ENCODE measurements around the gene OR5T1. TPM values are rescaled to one million over a fixed set of nuclear protein-coding genes. Genes with fewer than 3 reads are reported as not detected.

Gene OR5T1
- total RNA-seq (not detected), polyA plus RNA-seq (ENCODE audit: insufficient read depth in 1 of 8, insufficient read length in 8 of 8, low replicate concordance in 1 of 8) (not detected)
- long read RNA-seq, donor 1: 0 reads
- long read RNA-seq, donor 2: 0 reads
- long read RNA-seq, donor 3: 0 reads
- long read RNA-seq, donor 4: 0 reads
- long read RNA-seq, donor 5: 0 reads
- long read RNA-seq, donor 6: 0 reads
- long read RNA-seq, donor 7: 0 reads
- long read RNA-seq, donor 8: 0 reads
- long read RNA-seq, donor 9, partial matches to known transcripts: 0 of 1 reads
- long read RNA-seq, donor 9, other reads (novel, unspliced or antisense): 0 of 1 reads
- long read RNA-seq, donor 10: 0 reads
- long read RNA-seq, donor 11: 0 reads

DNA sequence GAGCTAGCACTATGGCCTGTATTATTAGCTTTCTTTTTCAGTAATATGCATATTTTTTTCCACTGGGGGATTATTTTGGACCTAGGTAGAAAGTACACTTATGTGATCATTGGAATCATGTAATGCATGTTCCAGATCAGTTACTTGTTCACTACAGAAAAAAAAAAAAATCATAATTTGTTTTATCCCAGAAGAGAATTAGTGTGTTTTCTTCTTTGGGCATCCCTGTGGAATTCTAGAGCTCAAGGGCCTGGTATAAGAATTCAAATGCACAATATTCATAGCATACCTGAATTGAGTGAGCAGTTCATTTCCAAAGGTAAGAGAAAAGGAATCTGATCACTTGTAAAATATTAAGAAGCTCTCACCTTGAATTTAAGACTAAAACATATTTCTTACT is at the start of gene OR5T1:
OR5T1 (plus strand) TSS at position 301 of the 400 bp plus-strand sequence. CDS start 1,485 bp downstream, outside the sequence.
- H3K27me3 ChIP-seq (ENCODE audit: control insufficient read depth, insufficient read depth, low read length): no peaks in the 10 kb centered on the region
- no peak for DNase-seq
- no peak within 1 kb of the TSS for H3K4me3 ChIP-seq (ENCODE audit: low read length)
- no peak within 1 kb of the TSS for H3K27ac ChIP-seq (ENCODE audit: low read length)
- H3K9me3 ChIP-seq (replicated peaks; ENCODE audit: control insufficient read depth, low read depth, low read length): peaks cover 2% of the 10 kb centered on the region
- H3K4me1 ChIP-seq (ENCODE audit: control insufficient read depth, insufficient read depth, low read length): no peaks in the 10 kb centered on the region
- no peaks in the 10 kb centered on the region for H3K36me3 ChIP-seq (ENCODE audit: control insufficient read depth, insufficient read depth, low read length)

DNA sequence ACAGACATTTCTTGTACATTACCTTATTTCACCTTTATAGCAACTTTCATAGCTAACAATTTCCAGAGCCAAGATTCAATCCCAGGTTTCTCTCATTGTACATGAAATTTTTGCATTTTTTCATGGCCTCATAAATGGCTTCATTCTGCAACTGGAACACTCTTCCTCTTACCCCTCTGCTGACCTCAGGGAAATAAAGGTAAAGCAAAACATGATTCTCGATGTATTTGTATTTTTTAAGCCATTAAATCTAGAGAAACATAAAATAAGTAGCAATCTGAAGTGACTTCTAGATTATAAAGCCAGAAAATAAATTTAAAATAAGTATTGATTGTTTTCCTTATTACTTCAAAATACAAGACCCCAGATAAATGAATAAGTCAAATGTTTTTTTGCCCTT is 39.8 kb upstream of the OR5T1 start, which contains the start of gene OR5T2:
OR5T2 (minus strand) TSS at position 101 of the 400 bp plus-strand sequence. CDS start 1,193 bp downstream, outside the sequence.
- DNase-seq: no peak
- Histone ChIP-seq H3K9me3 (replicated peaks; ENCODE audit: control insufficient read depth, low read depth, low read length) (peaks cover 5% of the 10 kb centered on the region), H3K27ac (ENCODE audit: low read length) (no peak within 1 kb of the TSS), H3K27me3 (ENCODE audit: control insufficient read depth, insufficient read depth, low read length) (no peaks in the 10 kb centered on the region), H3K4me3 (ENCODE audit: low read length) (no peak within 1 kb of the TSS), H3K4me1 (ENCODE audit: control insufficient read depth, insufficient read depth, low read length) (no peaks in the 10 kb centered on the region), H3K36me3 (ENCODE audit: control insufficient read depth, insufficient read depth, low read length) (no peaks in the 10 kb centered on the region)
- no CpG with 5 or more reads among the region's 1 CpG for WGBS (ENCODE audit: insufficient coverage)

DNA sequence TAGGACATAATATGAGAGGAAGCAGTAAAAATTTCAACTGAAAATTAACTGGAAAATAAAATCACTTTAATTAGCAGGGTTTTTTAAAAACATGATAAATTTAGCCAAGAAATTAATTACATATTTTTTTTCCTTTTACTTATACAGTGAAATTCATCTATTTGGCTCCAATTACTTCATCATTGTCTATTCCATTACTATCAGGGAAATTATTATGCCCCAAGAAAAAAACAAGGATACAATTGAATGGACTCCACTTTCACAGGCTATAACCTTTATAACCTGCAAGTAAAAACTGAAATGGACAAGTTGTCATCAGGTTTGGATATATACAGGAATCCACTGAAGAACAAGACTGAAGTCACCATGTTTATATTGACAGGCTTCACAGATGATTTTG is 22.0 kb upstream of the OR5T1 start, which contains the start of gene OR5T3:
OR5T3 (plus strand) TSS at position 301 of the 400 bp plus-strand sequence; CDS start at position 301, 0 bp downstream.
- Histone ChIP-seq H3K27me3 (ENCODE audit: control insufficient read depth, insufficient read depth, low read length) (no peaks in the 10 kb centered on the region), H3K36me3 (ENCODE audit: control insufficient read depth, insufficient read depth, low read length) (no peaks in the 10 kb centered on the region), H3K4me3 (ENCODE audit: low read length) (no peak within 1 kb of the TSS), H3K27ac (ENCODE audit: low read length) (no peak within 1 kb of the TSS), H3K9me3 (replicated peaks; ENCODE audit: control insufficient read depth, low read depth, low read length) (no peaks in the 10 kb centered on the region), H3K4me1 (ENCODE audit: control insufficient read depth, insufficient read depth, low read length) (no peaks in the 10 kb centered on the region)
- no peak for DNase-seq

DNA sequence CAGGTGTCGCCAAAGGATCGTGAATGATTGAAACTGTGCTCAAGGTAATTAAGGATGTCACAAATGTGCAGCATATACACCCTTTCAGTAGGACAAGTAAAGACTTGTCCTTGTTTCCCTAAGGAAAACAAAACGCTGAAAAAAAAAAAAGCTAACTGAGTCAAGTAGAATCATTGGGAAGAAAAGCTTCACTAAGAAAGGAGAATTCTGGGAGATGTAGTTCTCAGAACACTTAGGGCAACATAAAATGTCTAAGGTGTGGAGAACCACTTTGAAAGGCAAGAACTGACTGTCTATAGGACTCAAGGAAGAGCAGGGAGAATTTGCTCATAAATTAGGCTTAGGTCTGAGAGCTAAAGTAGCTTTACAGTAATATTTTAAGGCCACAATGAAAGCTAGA is 2.9 kb upstream of the OR5T1 start:
- no peaks in the 10 kb centered on the region for H3K27me3 ChIP-seq (ENCODE audit: control insufficient read depth, insufficient read depth, low read length)
- H3K4me3 ChIP-seq (ENCODE audit: low read length): no peak overlapping the region
- no peak overlapping the region for H3K27ac ChIP-seq (ENCODE audit: low read length)
- H3K36me3 ChIP-seq (ENCODE audit: control insufficient read depth, insufficient read depth, low read length): no peaks in the 10 kb centered on the region
- DNase-seq: no peak
- H3K4me1 ChIP-seq (ENCODE audit: control insufficient read depth, insufficient read depth, low read length): no peaks in the 10 kb centered on the region
- WGBS (ENCODE audit: insufficient coverage): no CpG with 5 or more reads among the region's 3 CpGs
- H3K9me3 ChIP-seq (replicated peaks; ENCODE audit: control insufficient read depth, low read depth, low read length): peaks cover 12% of the 10 kb centered on the region

DNA sequence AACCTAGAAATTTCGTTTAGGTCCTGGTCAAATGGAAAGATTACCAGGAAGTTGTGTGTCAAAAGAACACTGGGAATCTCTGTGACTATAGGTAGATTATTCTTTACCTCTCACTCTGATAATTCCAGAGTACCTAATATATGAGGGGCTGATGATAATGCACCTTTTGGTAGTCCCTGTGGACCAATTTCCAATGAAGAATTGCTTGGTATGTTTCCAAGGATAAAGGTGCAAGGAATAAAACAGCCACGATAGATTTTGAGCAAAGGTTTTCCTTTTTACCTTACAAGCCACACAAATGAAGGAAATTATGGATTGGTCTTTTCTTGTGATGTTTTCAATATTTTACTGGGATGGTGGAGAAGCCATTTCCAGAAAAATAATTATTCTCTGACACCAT is 18.2 kb downstream of the OR5T1 start, which contains the start of gene OR8H1:
OR8H1 (minus strand) TSS at position 101 of the 400 bp plus-strand sequence. CDS start 1,192 bp downstream, outside the sequence.
- H3K36me3 ChIP-seq (ENCODE audit: control insufficient read depth, insufficient read depth, low read length): no peaks in the 10 kb centered on the region
- no peaks in the 10 kb centered on the region for H3K9me3 ChIP-seq (replicated peaks; ENCODE audit: control insufficient read depth, low read depth, low read length)
- no peaks in the 10 kb centered on the region for H3K27me3 ChIP-seq (ENCODE audit: control insufficient read depth, insufficient read depth, low read length)
- H3K4me1 ChIP-seq (ENCODE audit: control insufficient read depth, insufficient read depth, low read length): no peaks in the 10 kb centered on the region
- no peak within 1 kb of the TSS for H3K4me3 ChIP-seq (ENCODE audit: low read length)
- no peak for DNase-seq
- no peak within 1 kb of the TSS for H3K27ac ChIP-seq (ENCODE audit: low read length)
- WGBS (ENCODE audit: insufficient coverage): no CpG with 5 or more reads among the region's 2 CpGs

DNA sequence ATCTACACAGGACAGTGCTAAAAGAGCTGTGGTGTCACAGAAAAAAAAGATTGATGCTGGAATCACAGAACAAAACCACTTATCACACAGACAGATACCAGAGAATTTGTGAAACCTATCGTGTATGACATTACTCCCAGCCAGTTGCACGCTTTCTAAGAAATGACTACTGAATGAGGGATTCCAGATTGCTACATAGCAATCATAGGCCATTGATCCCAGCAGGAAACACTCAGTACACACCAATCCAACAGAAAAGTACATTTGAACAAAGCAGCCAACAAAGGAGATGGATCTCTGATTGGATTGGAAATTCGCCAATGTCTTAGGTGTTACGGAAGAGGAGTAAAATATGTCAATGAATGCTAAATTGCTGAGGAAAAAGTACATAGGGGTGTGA is 22.9 kb downstream of the OR5T1 start:
- no peaks in the 10 kb centered on the region for H3K4me1 ChIP-seq (ENCODE audit: control insufficient read depth, insufficient read depth, low read length)
- H3K36me3 ChIP-seq (ENCODE audit: control insufficient read depth, insufficient read depth, low read length): no peaks in the 10 kb centered on the region
- no peaks in the 10 kb centered on the region for H3K27me3 ChIP-seq (ENCODE audit: control insufficient read depth, insufficient read depth, low read length)
- 73% methylated on average over 2 of the region's 4 CpGs for WGBS (ENCODE audit: insufficient coverage)
- H3K4me3 ChIP-seq (ENCODE audit: low read length): no peak overlapping the region
- no peak for DNase-seq
- no peak overlapping the region for H3K27ac ChIP-seq (ENCODE audit: low read length)
- H3K9me3 ChIP-seq (replicated peaks; ENCODE audit: control insufficient read depth, low read depth, low read length): no peaks in the 10 kb centered on the region

DNA sequence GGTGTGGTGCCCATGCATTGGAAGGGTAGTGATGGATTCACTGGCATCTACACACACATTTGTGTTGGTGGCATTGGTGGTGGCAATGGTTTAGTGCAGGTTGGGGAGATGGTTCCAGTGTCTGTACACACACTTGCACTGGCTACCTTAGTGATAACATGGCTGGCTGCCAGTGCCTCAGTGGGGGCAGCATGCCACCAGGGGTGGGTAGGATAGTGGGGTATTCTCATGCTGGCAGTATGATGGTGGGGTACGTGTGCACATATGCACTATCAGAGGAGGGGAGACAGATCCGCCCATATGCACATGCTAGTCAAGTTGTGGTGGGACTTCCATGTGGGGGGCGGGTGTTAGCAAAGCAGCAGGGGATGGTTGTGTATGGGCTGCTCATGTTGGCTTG is 33.9 kb downstream of the OR5T1 start:
- WGBS (ENCODE audit: insufficient coverage): 91% methylated on average over 3 of the region's 3 CpGs
- no peak overlapping the region for H3K27ac ChIP-seq (ENCODE audit: low read length)
- H3K4me1 ChIP-seq (ENCODE audit: control insufficient read depth, insufficient read depth, low read length): no peaks in the 10 kb centered on the region
- H3K9me3 ChIP-seq (replicated peaks; ENCODE audit: control insufficient read depth, low read depth, low read length): peaks cover 12% of the 10 kb centered on the region
- no peak overlapping the region for H3K4me3 ChIP-seq (ENCODE audit: low read length)
- no peak for DNase-seq
- H3K27me3 ChIP-seq (ENCODE audit: control insufficient read depth, insufficient read depth, low read length): no peaks in the 10 kb centered on the region
- H3K36me3 ChIP-seq (ENCODE audit: control insufficient read depth, insufficient read depth, low read length): no peaks in the 10 kb centered on the region

DNA sequence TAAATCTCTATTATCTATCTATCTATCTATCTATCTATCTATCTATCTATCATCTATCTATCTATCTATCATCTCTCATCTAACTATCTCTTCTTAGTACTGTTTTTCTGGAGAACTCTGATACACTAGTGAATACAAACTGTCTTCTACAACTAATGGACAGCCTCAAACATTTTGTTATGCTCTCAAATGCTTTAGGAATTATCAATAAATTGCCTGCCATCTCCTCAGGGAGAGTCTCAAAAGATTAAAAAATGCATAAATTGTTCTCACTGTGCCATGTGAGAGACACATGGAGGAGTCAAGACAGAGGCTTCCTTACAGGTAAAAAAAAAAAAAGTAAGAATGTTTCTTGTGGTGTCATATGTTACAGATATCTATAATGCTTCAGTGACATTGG is 40.9 kb downstream of the OR5T1 start, which contains the start of gene OR8K3:
OR8K3 (plus strand) TSS at position 301 of the 400 bp plus-strand sequence. CDS start 3,163 bp downstream, outside the sequence.
- no peak for DNase-seq
- Histone ChIP-seq H3K27me3 (ENCODE audit: control insufficient read depth, insufficient read depth, low read length) (no peaks in the 10 kb centered on the region), H3K9me3 (replicated peaks; ENCODE audit: control insufficient read depth, low read depth, low read length) (peaks cover 2% of the 10 kb centered on the region)

More for the DNA sequence above, 40.9 kb downstream of the OR5T1 start, which contains the start of gene OR8K3:
- no peak within 1 kb of the TSS for H3K27ac ChIP-seq (ENCODE audit: low read length)
- no peak within 1 kb of the TSS for H3K4me3 ChIP-seq (ENCODE audit: low read length)
- H3K4me1 ChIP-seq (ENCODE audit: control insufficient read depth, insufficient read depth, low read length): no peaks in the 10 kb centered on the region
- no peaks in the 10 kb centered on the region for H3K36me3 ChIP-seq (ENCODE audit: control insufficient read depth, insufficient read depth, low read length)

Other genes starting within 250 kb of the OR5T1 start
- gene OR5AS1, start 246.5 kb upstream of the OR5T1 start, total RNA-seq: not detected
- under 1 TPM in 5 of 8 donors, not detected in 3; 0.03 to 0.14 (median 0.03) TPM for gene OR5AS1, start 246.5 kb upstream of the OR5T1 start, polyA plus RNA-seq (ENCODE audit: insufficient read depth in 1 of 8, insufficient read length in 8 of 8, low replicate concordance in 1 of 8)
- gene OR8I2, start 180.8 kb upstream of the OR5T1 start, total RNA-seq: not detected
- not detected for gene OR8I2, start 180.8 kb upstream of the OR5T1 start, polyA plus RNA-seq (ENCODE audit: insufficient read depth in 1 of 8, insufficient read length in 8 of 8, low replicate concordance in 1 of 8)
- not detected for gene OR8H2, start 170.5 kb upstream of the OR5T1 start, total RNA-seq
- under 1 TPM in 3 of 8 donors, not detected in 5; 0.04 to 0.13 (median 0.05) TPM for gene OR8H2, start 170.5 kb upstream of the OR5T1 start, polyA plus RNA-seq (ENCODE audit: insufficient read depth in 1 of 8, insufficient read length in 8 of 8, low replicate concordance in 1 of 8)
- gene OR8H3, start 151.8 kb upstream of the OR5T1 start, total RNA-seq: not detected
- gene OR8H3, start 151.8 kb upstream of the OR5T1 start, polyA plus RNA-seq (ENCODE audit: insufficient read depth in 1 of 8, insufficient read length in 8 of 8, low replicate concordance in 1 of 8): not detected
- not detected for gene OR8J3, start 134.0 kb upstream of the OR5T1 start, total RNA-seq
- not detected for gene OR8J3, start 134.0 kb upstream of the OR5T1 start, polyA plus RNA-seq (ENCODE audit: insufficient read depth in 1 of 8, insufficient read length in 8 of 8, low replicate concordance in 1 of 8)
- gene OR8K5, start 113.8 kb upstream of the OR5T1 start, total RNA-seq: not detected
- gene OR8K5, start 113.8 kb upstream of the OR5T1 start, polyA plus RNA-seq (ENCODE audit: insufficient read depth in 1 of 8, insufficient read length in 8 of 8, low replicate concordance in 1 of 8): not detected
- gene OR5J2, start 97.5 kb upstream of the OR5T1 start, total RNA-seq: not detected
- not detected for gene OR5J2, start 97.5 kb upstream of the OR5T1 start, polyA plus RNA-seq (ENCODE audit: insufficient read depth in 1 of 8, insufficient read length in 8 of 8, low replicate concordance in 1 of 8)
- gene OR5T2, start 39.9 kb upstream of the OR5T1 start, total RNA-seq: not detected
- not detected for gene OR5T2, start 39.9 kb upstream of the OR5T1 start, polyA plus RNA-seq (ENCODE audit: insufficient read depth in 1 of 8, insufficient read length in 8 of 8, low replicate concordance in 1 of 8)
- not detected for gene OR5T3, start 21.9 kb upstream of the OR5T1 start, total RNA-seq
- not detected for gene OR5T3, start 21.9 kb upstream of the OR5T1 start, polyA plus RNA-seq (ENCODE audit: insufficient read depth in 1 of 8, insufficient read length in 8 of 8, low replicate concordance in 1 of 8)
- not detected for gene OR8H1, start 18.1 kb downstream of the OR5T1 start, total RNA-seq
- gene OR8H1, start 18.1 kb downstream of the OR5T1 start, polyA plus RNA-seq (ENCODE audit: insufficient read depth in 1 of 8, insufficient read length in 8 of 8, low replicate concordance in 1 of 8): under 1 TPM in 1 of 8 donors, not detected in 7; 0.12 TPM
- not detected for gene OR8K3, start 41.0 kb downstream of the OR5T1 start, total RNA-seq
- gene OR8K3, start 41.0 kb downstream of the OR5T1 start, polyA plus RNA-seq (ENCODE audit: insufficient read depth in 1 of 8, insufficient read length in 8 of 8, low replicate concordance in 1 of 8): not detected
- not detected for gene OR8K1, start 71.9 kb downstream of the OR5T1 start, total RNA-seq
- not detected for gene OR8K1, start 71.9 kb downstream of the OR5T1 start, polyA plus RNA-seq (ENCODE audit: insufficient read depth in 1 of 8, insufficient read length in 8 of 8, low replicate concordance in 1 of 8)
- not detected for gene OR8J1, start 80.1 kb downstream of the OR5T1 start, total RNA-seq
- not detected for gene OR8J1, start 80.1 kb downstream of the OR5T1 start, polyA plus RNA-seq (ENCODE audit: insufficient read depth in 1 of 8, insufficient read length in 8 of 8, low replicate concordance in 1 of 8)
- gene OR8U1, start 101.5 kb downstream of the OR5T1 start, total RNA-seq: not detected
- gene OR8U1, start 101.5 kb downstream of the OR5T1 start, polyA plus RNA-seq (ENCODE audit: insufficient read depth in 1 of 8, insufficient read length in 8 of 8, low replicate concordance in 1 of 8): not detected
- gene OR5AL1, start 138.5 kb downstream of the OR5T1 start, total RNA-seq: not detected
- gene OR5AL1, start 138.5 kb downstream of the OR5T1 start, polyA plus RNA-seq (ENCODE audit: insufficient read depth in 1 of 8, insufficient read length in 8 of 8, low replicate concordance in 1 of 8): not detected
- not detected for gene OR5M3, start 199.2 kb downstream of the OR5T1 start, total RNA-seq
- not detected for gene OR5M3, start 199.2 kb downstream of the OR5T1 start, polyA plus RNA-seq (ENCODE audit: insufficient read depth in 1 of 8, insufficient read length in 8 of 8, low replicate concordance in 1 of 8)
- gene OR5M8, start 217.2 kb downstream of the OR5T1 start, total RNA-seq: not detected
- gene OR5M8, start 217.2 kb downstream of the OR5T1 start, polyA plus RNA-seq (ENCODE audit: insufficient read depth in 1 of 8, insufficient read length in 8 of 8, low replicate concordance in 1 of 8): not detected